Pericardium fibroblast (primary cell): ENCODE results near the gene GRAMD4. TPM values are rescaled to one million over a fixed set of nuclear protein-coding genes. Genes with fewer than 3 reads are reported as not detected.

Experiments
- total RNA-seq: library from RNA; depleted of rRNA; stranded (reverse); fragments of >200 nt; gene quantifications from 2 replicates; pipeline ENCODE4 v1.2.3, GENCODE V29; 2015

GRAMD4 gene, protein sequence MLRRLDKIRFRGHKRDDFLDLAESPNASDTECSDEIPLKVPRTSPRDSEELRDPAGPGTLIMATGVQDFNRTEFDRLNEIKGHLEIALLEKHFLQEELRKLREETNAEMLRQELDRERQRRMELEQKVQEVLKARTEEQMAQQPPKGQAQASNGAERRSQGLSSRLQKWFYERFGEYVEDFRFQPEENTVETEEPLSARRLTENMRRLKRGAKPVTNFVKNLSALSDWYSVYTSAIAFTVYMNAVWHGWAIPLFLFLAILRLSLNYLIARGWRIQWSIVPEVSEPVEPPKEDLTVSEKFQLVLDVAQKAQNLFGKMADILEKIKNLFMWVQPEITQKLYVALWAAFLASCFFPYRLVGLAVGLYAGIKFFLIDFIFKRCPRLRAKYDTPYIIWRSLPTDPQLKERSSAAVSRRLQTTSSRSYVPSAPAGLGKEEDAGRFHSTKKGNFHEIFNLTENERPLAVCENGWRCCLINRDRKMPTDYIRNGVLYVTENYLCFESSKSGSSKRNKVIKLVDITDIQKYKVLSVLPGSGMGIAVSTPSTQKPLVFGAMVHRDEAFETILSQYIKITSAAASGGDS
- 25.8 and 26.8 TPM in 2 replicates for total RNA-seq

GRCh38 chr22:46619830-46620501, at the start of gene GRAMD4:
Gene GRAMD4, plus strand, starts transcription at chr22:46620386. Its CDS starts 6,414 bp downstream, at chr22:46626800.

Other genes with a start within 250 kb of the GRAMD4 start
- 1.1 and 2.8 TPM in 2 replicates for gene CELSR1, start 82.8 kb upstream of the GRAMD4 start, total RNA-seq
- gene CERK, start 117.9 kb downstream of the GRAMD4 start, total RNA-seq = 20.4 and 25.9 TPM in 2 replicates
- gene TBC1D22A, start 142.3 kb downstream of the GRAMD4 start, total RNA-seq = 17.3 and 19.2 TPM in 2 replicates